Fibroblast of mammary gland (primary cell): ENCODE measurements around the gene GEMIN5.
A peak's percentile ranks its signal among the peaks of the same experiment; 100 is the strongest.

Experiments used
- DNase-seq: peaks from one replicate; pipeline ENCODE4 v3.0.0-alpha.2; 2010; ENCODE audit warnings: low read depth
- H3K4me3 ChIP-seq: 2 replicates; pipeline ENCODE4 v1.5.1; 2011; ENCODE audit warnings: low read depth, mild to moderate bottlenecking, low read length, moderate library complexity; ENCODE audit not compliant: control insufficient read depth
- TF ChIP-seq, protein P1 (sequence below): conservative IDR thresholded peaks from 2 replicates; pipeline ENCODE4 v1.5.1; 2011; ENCODE audit warnings: low read depth, low read length, inconsistent platforms; ENCODE audit not compliant: control insufficient read depth, insufficient read depth

The GEMIN5 gene

DNA sequence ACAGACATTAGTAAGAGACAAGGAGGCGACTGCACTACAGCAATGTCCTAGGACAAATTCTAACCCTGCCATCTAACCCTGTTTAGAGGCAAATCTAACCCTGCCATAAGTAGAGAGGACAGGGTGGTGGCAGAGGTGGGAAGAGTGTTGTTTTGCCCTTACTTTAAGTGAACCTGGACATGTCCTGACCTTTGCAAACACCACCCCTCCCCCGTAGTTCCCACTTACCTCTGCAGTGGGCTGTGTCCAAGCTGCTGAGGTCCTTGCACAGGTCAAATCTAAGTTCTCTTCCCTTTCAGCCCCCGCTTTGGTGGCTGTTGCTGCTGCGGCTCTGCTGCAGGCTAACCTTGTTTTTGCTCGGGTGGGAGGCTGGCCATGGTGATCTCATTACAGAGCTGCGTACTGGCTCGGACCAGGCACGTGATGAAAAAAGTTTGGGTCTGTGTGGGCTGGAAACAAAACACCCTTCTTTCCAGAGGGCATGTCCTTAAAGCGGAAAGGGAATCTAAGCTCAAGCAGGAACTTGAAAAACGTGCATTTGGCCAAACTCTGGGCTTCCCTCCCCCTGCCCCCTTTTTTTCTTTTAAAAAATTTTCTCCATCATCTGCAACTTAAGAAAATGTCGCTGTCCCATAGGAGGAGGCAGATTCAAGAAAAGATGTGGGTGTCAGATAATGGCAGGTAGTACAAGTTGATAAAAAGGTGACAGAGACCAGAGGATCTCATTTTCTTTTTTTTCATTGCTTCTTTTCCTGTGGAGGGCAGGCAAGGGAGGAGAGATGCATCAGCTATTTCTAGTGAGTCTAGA lies 87.6 kb downstream of the GEMIN5 start, which contains the start of gene FAXDC2:
Gene FAXDC2, minus strand, starts transcription at position 349 of the 808 bp plus-strand sequence. CDS start 12,425 bp downstream, outside the sequence.
- TF ChIP-seq, protein P1, sequence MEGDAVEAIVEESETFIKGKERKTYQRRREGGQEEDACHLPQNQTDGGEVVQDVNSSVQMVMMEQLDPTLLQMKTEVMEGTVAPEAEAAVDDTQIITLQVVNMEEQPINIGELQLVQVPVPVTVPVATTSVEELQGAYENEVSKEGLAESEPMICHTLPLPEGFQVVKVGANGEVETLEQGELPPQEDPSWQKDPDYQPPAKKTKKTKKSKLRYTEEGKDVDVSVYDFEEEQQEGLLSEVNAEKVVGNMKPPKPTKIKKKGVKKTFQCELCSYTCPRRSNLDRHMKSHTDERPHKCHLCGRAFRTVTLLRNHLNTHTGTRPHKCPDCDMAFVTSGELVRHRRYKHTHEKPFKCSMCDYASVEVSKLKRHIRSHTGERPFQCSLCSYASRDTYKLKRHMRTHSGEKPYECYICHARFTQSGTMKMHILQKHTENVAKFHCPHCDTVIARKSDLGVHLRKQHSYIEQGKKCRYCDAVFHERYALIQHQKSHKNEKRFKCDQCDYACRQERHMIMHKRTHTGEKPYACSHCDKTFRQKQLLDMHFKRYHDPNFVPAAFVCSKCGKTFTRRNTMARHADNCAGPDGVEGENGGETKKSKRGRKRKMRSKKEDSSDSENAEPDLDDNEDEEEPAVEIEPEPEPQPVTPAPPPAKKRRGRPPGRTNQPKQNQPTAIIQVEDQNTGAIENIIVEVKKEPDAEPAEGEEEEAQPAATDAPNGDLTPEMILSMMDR = no peak
- DNase-seq = peak; percentile 86
- H3K4me3 ChIP-seq = peak within 1 kb of the TSS; percentile 59

DNA sequence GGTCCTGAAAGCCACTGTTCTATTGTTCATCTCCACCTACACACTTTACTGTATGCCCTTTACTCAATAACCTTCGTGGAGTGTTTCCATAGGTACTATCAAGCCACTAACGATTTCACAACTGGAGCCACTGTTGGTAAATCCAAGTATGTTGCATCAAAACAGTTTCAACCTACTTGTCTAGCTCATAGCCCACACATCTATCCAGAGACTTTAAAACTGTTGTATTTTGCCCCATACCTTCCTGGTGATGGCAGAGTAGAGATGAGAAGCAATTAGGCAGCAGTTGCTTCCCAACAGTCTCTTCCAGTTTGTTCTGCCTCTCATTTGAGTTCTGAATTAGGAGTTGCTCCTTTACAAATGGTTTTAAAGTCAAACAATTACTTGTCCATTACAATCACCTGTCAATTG lies 88.2 kb downstream of the GEMIN5 start:
- peak; percentile 62 for DNase-seq
- TF ChIP-seq, protein P1 = no peak
- H3K4me3 ChIP-seq = peak overlapping the region; percentile 59

GRCh38 chr5:154849264-154849785 lies 88.7 kb downstream of the GEMIN5 start:
- peak overlapping the region; percentile 59 for H3K4me3 ChIP-seq
- TF ChIP-seq, protein P1 = no peak
- DNase-seq = no peak

DNA sequence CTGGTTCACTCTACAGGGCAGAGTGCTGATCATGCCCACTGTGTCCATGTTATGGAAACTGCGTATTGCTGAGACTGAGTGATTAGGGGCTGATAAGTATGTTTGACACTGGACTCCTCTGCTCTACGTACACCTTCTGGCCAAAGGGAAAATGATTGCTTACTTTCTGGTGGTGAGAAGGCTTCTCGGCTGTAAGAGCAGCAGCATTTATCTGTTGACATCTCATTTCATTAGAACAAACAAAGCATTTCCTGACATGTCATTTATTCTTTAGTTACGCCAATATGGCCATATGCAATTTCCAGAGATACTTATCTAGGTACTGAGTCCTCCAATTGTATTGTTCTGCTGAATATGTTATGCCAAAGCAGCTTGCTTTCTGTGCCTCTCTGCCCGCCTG lies 93.2 kb downstream of the GEMIN5 start:
- TF ChIP-seq, protein P1 = no peak
- no peak for DNase-seq
- no peak overlapping the region for H3K4me3 ChIP-seq

- TF ChIP-seq, protein P1 = no peak
- no peak for DNase-seq
Measured at GRCh38 chr5:154842689-154843530, 95.1 kb downstream of the GEMIN5 start.

GRCh38 chr5:154841273-154841661 lies 96.7 kb downstream of the GEMIN5 start:
- no peak for DNase-seq
- TF ChIP-seq, protein P1 = no peak
- H3K4me3 ChIP-seq = no peak overlapping the region

More at GRCh38 chr5:154842689-154843530, 95.1 kb downstream of the GEMIN5 start:
- H3K4me3 ChIP-seq = no peak overlapping the region
